GM12873 (cell line): Measurements from ENCODE around the gene PIEZO2.

Source experiments
- TF ChIP-seq, protein P1 (sequence below): IDR thresholded peaks from 2 replicates; pipeline ENCODE4 v1.5.1; 2012; ENCODE audit warnings: low read depth, mild to moderate bottlenecking, moderate library complexity, low read length, control low read depth; ENCODE audit not compliant: insufficient read depth; ENCODE audit errors: missing control alignments

The PIEZO2 gene

DNA sequence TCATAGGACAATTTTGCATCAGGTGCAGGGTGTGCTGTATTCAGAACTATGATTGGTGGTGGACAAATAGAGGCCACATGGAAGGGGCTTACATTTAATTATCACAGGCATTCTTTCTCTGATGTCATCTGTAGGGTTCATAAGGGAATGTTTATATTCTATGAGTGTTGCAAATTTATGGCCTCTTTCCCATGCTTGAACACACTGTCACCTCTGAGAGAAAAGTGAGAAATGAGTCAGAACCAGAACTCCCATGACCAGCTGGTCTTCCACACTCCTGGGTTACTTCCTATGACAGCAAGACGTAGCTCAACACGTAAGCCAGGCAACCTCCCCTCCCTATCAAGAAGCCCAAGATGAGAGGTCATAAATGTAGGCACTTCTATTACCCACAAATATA, 310.8 kb downstream of the PIEZO2 start:
- TF ChIP-seq, protein P1, sequence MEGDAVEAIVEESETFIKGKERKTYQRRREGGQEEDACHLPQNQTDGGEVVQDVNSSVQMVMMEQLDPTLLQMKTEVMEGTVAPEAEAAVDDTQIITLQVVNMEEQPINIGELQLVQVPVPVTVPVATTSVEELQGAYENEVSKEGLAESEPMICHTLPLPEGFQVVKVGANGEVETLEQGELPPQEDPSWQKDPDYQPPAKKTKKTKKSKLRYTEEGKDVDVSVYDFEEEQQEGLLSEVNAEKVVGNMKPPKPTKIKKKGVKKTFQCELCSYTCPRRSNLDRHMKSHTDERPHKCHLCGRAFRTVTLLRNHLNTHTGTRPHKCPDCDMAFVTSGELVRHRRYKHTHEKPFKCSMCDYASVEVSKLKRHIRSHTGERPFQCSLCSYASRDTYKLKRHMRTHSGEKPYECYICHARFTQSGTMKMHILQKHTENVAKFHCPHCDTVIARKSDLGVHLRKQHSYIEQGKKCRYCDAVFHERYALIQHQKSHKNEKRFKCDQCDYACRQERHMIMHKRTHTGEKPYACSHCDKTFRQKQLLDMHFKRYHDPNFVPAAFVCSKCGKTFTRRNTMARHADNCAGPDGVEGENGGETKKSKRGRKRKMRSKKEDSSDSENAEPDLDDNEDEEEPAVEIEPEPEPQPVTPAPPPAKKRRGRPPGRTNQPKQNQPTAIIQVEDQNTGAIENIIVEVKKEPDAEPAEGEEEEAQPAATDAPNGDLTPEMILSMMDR, result no peak

DNA sequence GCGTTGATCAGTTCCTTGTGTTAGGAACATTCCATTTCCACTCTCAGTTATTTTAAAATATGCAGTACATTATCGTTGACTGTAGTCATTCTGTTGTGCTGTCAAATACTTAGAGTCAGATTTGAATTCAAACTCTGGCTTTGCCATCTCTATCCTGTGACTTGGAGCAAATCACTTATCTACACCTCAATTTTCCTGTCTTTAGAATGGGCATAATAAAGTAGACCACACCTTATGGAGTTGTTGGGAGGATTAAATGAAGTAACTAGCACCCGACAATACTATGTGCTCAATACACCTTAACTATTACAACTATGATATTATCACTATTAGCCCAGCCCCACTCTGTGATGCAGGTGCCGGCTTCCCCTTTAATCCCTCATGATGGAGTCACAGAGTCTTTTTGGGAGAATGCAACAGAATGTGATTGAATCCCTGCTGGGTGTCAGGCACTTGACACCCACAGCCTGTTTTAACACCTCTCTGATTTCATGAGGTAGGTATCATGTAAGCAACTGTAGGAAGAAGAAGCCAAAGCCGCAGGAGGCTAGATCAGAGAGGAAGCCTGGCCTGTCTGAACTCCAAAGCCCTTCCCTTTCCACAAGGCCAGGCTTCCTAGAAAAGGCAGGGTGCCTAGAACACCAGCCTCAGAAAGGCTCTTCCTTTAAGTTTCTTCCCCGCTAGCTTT, 315.1 kb downstream of the PIEZO2 start:
- TF ChIP-seq, protein P1, result no peak

DNA sequence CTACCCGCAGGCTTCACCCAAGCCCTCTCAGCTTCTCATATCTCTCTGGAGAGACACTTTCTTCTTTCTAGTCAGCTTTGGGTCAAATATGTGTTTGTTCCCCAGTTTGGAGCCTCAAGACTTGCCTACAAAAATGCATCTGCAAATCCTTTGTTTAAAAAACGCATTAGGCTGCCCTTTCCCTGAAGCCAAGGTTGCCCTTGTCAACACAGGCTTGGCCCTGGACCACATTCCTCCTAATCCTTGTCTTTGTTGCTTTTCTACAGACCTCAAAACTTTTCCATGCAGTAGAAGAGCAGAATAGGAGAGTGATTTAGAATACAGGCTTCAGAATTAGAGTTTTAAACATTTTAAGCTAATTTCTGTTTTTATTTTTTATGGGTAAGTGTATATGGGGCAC, 315.7 kb downstream of the PIEZO2 start:
- TF ChIP-seq, protein P1, result no peak

DNA sequence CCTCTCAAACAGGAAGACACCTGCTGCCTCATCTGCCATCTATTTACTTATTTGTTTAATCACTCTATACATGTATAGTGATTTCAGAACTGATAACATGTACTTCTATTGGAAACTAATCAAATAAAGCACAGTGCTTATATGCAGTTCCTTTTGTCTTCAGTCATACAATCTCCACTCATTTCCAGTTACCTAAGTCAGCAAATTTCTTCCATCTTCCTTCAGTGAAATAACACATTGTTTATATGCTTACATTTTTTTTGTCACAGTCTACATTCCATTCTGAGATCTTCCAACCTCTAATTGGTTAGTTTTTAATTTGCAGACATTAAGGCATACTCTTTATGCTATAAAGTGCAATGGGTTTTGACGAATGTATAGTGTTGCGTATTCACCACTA, 323.0 kb downstream of the PIEZO2 start:
- TF ChIP-seq, protein P1, result no peak

DNA sequence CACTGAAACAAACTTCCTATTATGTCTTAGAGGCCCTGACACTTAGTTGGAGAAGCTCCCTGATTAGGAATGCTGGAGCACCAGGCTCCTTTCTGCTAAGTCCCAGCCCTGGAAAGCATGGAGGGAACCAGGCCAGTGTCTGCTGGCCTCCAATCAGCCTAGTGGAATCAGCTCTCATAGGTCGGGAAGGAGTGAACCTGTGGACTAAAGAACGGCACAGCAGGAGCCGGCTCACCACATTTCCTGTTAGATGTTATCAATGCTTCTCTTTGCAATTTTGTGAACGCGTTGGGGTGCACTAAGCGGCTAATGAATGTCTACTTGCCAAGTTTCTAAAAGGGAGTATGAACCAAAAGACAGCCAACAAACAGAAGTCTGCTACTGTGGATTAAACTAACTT, 326.9 kb downstream of the PIEZO2 start:
- TF ChIP-seq, protein P1, result no peak

DNA sequence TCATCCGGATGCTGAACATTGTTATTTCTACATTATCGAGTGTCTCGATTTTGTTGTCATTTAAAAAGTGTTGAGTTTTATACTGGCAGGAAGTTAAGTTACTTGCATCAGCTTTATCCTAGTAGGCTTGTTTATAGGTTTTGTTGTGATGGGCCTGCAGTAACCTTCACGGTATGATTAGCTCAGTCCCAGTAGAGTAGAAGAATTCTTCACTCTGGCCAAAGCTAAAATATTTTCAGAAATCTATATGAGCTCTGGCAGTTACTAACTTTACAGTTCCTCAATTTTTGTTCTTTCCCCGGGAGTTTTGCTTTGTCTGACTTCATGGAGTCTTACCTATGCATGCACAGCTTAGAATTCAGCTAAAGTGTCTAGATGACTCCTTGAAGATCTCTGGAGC, 328.7 kb downstream of the PIEZO2 start:
- TF ChIP-seq, protein P1, result no peak

DNA sequence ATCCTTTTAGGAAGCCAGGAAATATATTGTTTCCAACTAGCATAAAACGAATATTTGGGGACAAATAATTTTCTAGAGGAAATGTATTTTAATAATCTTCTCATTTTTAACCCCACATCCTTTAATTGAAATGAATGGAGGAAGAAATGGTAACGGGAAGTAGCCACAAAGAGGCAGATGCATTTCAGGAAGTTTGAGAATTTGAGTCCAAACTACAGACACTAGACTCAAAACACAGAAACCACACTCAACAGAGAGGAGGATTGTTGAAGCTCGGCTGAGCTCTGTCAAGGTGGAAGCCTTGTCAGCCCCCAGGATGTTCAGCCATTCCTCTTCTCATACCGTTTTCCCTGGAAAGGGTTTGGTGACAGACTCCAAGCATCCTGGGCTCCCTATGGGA, 335.0 kb downstream of the PIEZO2 start:
- TF ChIP-seq, protein P1, result no peak
